Stimulated activated CD4-positive, alpha-beta T cell treated with anti-CD3 and anti-CD28 coated beads, Interleukin-15, amount 100 ng/mL, for 1 hour (primary cell): ENCODE results near the gene MLLT3.

Source experiments
- DNase-seq, 2 donors: peaks; one replicate each; pipeline ENCODE4 v3.0.0-alpha.2; 2020; ENCODE audit warnings: low read depth in 1 of 2, low spot score in 1 of 2

Gene MLLT3

DNA sequence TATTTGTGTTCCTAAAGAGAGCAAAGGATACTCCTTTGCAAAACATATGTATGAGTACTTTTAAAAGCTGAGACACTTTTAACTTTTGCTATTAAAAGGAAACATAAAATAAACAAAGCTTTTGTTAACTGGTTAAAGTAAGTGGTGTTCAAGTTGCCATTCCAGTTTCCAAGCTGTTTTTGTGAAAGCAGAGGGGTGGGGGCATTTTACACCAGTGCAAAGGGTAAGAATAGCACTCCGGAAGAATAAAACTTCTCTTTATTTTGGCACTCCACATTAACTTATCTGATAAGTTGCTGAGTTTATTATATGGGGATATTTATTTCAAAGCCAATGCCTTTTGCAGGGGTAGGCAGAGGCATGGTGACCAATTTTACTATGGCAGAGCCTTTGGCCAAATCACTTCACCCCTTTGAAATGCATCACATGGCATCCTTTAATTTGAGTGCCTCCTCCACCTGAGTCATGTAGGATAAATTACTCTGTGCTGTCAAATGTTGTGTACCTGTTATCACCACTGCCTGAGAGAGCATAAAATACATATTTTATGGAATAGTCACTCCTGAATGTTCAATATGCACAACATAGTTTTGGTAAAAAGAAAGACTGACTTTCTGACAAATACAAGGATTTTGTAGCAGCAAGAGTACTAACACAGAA lies 62.9 kb downstream of the MLLT3 start:
- DNase-seq: no peak

DNA sequence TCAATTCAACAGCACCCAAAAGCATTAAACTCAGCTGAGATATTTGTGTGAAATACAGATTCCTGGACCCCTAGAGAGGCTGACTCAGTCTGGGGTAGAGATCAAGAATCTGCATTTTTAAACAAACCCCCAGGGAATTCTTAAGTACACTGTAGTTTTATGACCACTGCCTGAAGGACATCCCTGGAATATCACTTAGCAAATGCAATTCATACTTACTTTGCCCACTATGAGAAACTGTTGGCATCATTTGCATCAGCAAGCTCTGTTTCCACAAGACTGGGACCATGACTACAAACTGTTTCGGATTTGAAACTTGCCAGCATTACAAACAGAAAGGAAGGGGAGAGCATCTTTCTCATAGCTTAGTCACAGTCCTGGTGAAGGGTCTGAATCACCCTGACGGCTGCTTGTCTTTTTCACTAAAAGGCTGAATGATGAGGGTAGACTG lies 63.7 kb downstream of the MLLT3 start:
- DNase-seq: no peak

DNA sequence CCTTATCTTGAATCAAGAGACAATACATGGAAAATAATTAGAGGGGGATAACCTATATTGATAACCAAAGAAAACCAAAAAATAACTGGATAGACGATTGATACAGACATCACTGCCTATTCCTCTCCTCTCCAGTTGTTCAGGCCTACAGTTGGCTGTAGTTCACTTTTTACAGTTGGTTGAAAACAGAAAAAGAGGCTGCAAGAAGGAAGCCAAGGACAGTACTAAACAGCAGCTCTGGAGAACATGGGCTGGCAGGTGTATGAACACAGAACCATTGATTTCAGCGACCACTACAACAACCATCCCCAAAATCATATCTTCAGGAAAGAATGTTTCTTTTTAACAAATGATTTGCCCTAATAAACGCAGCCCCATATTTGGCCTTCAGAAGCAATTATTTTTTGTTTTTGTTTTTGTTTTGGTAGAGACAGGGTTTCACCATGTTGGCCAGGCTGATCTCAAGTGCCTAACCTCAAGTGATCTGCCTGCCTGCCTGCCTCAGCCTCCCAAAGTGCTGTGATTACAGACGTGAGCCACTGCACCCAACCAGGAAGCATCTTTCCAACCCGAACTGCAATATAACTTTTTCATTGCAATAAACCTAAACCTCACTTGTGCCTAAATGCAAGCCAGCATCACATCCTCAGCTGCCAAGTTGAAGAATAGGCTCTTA lies 64.3 kb downstream of the MLLT3 start:
- no peak for DNase-seq

DNA sequence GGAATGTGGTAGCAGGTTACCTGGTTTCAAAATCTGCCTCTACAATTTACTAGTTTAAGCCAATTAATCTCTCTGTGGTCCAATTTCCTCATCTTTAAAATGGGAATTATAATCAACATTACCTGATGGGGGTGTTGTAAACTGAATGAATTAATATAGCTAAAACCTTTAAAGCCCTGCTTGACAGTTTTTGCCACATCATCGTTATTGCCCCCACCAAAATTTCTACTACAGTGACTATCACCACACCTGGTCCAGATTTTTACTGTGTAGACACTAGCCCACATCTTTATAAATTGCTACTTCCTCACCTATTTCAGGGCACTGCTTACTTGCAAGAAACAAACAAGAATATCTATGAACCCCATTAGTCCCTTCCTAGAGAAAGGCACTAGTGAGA lies 65.0 kb downstream of the MLLT3 start:
- DNase-seq: no peak

DNA sequence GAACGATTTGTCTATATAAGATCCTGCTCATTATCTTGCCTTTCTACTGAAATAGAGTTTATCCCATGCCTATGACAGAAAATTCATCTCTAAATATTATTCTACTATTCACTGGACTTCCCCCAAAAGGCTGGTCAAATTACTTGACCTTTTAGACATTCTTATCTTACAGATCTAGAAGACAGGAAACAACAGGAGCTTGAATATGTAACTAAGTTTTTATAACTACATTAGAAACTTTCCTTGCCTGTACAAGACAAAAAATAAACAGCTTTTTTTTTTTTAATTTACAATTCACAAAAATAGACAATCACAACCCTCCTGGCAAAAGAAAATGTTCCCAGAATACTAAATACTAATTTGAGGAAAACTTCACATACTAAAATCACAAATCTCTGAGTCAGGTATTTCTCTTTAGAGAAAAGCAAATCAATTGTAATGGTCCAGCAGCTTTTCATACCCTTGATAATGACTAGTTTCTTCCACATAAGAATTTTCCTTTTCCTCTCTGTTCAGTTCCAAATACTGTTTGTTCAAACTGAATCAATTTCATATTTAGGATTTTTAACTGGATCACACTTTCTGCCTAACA lies 68.6 kb downstream of the MLLT3 start:
- DNase-seq: no peak

DNA sequence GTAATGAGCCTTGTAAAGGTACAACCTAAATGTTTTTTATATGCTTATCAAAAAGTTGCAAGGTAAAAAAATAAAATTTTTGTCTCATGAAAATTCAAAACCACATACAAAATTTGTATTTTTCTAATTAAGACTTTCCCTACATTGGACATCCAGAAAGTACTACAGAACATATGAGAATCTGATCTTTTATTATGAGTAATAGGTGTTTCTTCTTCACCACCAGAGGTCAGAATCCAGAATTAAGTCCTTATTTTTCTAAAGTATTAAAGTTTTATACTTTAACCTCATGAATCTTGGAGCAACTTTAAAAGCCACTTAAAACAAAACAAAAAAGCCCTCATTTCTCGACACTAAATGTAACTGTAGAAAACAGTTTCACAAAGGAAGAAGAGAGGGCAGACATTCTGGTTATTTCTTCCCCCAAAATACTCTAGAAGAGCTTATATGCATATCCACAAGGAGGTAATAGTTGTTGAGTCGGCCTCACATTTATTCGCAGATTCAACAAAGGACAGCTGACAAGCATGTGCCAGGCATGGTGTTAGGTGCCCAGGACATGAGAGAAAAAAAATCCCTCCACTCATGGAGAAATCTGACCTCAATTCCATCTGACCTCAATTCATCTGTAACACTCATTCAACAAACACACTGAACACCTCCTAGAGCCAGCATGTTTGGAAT lies 69.3 kb downstream of the MLLT3 start:
- no peak for DNase-seq

DNA sequence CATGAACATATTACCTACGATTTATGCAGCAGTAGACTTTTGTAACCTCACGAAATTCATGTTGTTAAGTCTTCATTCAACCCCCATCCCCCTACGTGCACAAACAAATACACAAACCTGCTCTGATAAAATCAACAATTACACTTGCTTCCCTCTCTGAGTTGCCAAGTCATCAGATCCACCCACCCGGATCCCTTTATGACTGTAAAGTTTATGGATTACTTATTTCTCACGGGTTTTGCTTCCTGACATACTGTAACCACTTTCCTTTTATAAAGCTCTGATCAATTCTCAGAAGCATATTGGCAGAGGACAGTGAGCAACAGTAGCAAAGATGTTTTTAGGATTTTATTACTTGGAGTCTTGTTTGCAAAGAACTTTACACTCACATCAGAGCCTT lies 70.5 kb downstream of the MLLT3 start:
- DNase-seq: no peak

DNA sequence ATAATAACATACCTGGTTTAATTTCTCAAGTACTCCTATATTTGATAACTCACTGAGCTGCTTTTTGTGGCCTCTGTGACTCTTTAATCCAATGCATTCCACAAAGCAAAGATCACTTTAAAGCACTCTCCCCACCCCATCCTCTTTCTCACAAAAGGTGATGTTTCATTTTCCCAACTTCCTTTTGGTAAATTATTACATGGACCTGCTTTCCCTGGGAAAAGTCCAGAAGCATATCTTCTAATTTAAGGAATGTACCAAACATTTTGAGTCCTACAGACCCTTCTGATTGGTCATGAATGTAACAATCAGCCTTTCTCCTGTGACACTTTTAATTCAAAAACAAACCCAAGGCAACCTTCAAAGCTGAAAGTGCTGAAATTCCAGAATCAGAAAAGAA lies 71.1 kb downstream of the MLLT3 start:
- DNase-seq: no peak

DNA sequence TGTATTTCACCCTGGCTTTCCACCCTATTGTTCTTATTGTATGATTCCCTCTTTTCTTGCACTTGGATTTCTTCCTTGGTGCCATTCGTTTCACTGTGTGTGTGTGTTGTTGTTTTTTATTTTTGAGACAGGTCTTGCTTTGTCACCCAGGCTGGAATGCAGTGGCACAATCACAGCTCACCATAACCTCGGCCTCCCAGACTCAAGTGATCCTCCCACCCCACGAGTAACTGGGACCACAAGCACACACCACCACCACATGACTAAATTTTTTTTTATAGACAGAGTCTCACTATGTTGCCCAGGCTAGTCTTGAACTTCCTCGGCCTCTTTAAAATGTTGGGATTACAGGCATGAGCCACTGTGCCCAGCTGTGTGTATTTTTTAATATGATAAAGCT lies 72.0 kb downstream of the MLLT3 start:
- DNase-seq: no peak

DNA sequence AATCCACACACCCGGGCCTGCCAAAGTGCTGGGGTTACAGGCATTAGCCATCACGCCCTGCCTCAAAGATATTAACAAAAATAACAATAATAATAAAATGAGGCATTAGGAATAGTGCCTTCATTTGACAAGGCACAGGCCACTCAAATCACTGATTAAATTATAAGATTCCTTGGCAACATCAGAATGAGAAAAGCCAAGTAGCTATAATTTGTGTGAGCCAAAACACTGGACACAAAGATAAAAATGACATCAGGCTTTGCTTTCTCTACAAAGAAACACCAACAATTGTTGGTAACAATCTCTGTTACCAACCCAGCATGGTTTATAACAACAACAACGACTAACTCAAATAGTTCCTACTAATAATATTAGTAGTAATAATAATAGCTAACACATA lies 73.2 kb downstream of the MLLT3 start:
- no peak for DNase-seq

DNA sequence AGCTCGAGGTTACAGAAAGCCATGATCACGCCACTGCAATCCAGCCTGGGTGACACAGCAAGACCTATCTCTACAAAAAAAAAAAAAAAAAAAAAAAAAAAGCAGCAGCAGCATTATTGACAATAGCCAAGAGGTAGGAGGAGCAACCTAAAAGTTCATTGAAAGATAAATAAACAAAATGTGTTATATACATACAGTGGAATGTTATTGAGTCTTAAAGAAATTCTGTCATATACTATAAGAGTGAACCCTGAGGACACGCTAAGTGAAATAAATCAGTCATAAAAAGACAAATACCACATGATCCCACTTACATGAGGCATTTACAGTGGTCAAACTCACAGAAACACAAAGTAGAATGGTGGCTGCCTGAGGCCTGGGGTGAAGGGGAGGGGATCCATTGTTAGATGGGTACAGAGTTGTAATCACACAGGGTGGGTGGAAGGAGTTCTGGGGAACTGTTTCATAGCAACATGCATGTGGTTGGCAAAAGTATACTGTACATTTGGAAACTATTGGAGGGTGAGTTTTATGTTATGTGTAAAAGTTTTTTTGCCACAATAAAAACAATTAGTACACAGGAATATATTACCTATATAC lies 77.2 kb downstream of the MLLT3 start:
- no peak for DNase-seq

DNA sequence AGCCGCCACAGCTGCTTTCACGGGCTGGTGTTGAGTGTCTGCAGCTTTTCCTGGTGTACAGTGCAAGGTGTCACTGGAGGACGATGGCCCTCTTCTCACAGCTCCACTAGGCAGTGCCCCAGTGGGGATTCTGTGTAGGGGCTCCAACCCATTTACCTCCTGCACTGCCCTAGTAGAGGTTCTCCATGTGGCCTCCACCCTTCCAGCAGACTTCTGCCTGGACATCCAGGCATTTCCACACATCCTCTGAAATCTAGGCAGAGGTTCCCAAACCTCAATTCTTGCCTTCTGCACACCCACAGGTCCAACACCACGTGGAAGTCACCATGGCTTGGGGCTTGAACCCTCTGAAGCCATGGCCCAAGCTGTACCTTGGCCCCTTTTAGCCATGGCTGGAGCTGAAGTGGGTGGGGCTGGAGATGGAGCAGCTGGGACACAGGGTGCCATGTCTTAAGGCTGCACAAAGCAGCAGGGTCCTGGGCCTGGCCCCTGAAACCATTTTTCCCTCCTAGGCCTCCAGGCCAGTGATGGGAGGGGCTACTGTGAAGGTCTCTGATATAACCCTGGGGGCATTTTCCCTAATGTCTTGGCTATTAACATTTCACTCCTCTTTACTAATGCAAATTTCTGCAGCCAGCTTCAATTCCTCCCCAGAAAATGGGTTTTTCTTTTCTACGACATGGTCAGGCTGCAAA lies 82.0 kb downstream of the MLLT3 start:
- no peak for DNase-seq

DNA sequence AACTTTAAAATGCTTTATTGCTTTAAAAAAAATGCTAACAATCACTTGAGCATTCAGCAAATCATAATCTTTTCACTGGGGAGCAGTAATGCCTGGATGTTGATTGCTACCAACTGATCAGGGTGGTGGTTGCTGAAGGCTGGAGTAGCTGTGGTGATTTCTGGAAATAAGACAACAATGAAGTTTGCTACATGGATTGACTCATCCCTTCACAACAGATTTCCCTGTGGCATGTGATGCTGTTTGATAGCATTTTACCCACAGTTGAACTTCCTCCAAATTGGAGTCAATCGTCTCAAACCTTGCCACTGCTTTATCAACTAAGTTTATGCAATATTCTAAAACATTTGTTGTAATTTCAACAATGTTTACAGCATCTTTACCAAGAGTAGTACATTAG lies 83.3 kb downstream of the MLLT3 start:
- DNase-seq: no peak

DNA sequence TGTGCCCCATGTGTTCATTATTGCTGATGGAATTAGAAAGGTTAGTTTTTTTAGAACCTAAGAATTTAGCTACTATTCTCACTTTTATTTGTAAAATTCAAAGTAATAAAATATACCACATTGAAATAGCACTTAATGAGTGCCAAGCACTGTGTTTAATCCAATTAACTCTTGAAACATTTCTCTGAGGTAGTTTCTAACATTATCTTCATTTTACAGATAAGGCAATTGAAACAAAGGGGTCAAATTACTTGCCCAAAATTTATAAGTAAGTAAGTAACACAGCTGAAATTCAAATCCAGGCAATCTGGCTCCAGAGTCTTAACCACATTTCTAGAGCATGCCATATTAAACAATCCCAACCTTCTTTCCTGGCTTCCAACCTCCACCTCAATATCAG lies 84.2 kb downstream of the MLLT3 start:
- DNase-seq: no peak

DNA sequence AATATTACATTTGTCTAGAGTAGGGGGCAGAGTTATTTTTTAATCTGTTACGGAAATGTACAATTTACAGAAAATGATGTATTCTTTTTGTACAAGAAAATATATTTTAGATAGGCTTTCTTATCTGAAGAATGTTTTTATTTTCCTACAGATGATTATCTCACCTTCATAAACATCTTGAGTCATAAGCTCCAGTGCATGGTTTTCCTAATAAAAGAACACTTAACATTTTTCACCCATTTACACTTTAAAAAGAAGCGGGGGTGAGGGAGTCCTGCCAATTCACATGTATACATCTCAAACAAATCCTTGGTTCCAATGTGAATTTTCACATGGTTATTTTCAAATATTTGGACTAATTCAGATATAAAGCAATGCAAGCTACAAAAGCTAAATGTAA lies 85.0 kb downstream of the MLLT3 start:
- no peak for DNase-seq

DNA sequence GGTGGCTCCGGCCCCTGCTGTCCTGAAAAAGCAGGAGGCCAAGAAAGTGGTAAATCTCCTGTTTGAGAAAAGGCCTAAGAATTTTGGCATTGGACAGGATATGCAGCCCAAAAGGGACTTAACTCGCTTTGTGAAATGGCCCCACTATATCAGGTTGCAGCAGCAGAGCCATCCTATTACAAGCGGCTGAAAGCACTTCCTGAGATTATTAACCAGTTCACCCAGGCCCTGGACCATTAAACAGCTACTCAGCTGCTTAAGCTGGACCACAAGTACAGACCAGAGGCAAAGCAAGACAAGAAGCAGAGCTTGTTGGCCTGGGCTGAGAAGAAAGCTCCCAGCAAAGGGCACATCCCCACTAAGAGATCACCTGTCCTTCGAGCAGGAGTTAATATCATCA lies 89.7 kb downstream of the MLLT3 start:
- DNase-seq: no peak

DNA sequence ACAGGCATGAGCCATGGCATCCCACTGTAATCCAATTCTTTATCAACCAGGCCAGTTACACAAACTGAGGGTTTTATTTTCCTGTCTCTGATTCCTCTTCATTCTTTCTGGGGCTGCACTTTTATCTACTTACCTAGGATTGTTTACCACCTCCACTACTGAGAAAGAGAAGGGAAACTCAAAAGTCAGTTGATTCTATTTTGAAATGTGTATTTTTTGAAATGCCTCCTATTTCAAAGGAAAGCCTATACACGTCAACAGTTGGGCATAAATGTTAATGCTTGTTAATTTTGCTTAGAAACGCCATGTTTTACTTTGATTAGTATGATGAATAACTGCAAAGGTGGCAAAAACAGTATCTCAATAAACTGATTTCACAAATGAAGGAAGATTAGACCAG lies 92.5 kb downstream of the MLLT3 start:
- DNase-seq: no peak

DNA sequence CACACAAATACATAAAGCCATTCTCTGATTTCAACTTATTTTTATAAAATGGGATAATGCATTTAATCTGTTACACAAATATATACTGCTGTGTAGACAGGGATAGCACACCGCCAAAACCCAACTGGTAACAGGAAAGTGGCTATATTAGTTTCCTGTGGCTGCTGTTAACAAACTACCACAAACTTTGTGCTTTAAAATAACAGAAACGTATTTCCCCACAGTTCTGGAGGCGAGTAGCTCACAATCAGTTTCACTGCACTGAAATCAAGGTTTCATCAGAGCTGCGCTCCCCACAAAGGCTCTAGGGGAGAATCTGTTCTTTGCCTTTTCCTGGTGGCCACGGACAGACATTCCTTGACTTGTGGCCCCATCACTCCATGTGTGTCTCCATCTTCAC lies 94.0 kb downstream of the MLLT3 start:
- no peak for DNase-seq

DNA sequence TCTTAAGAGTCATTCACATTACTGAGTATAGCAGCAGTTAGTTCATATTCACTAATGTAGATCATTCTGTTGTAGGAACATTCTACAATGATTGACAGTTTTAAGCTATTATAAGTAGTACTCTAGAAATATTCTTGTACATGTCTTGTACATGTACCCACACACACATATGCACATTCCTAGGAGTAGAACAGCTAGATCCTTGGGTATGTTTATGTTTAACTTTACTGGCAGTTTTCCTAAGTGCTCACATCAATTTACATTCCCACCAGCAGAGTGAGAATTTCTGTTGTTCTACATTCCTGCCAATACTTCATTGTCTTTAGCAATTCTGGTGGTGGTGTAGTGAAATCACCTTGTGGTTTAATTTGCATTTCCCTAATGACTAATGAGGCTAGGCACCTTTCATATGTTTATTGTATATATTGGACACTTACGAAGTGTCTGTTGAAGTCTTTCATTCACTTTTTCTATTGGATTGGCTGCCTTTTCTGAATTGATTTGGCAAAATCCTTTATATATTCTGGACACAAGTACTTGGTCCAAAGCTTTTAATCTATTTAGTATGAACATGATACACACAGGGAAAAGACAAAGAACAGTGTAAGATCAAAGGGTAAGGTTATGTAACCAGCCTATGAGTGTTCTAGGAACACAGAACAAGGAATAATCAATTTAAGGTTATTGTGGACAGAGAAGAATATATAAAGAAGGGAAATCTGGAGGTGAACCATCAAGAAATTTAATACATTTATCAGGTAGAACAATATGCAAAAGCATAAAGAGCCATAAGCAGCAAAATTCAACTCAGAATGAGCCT lies 95.6 kb downstream of the MLLT3 start:
- DNase-seq: no peak

DNA sequence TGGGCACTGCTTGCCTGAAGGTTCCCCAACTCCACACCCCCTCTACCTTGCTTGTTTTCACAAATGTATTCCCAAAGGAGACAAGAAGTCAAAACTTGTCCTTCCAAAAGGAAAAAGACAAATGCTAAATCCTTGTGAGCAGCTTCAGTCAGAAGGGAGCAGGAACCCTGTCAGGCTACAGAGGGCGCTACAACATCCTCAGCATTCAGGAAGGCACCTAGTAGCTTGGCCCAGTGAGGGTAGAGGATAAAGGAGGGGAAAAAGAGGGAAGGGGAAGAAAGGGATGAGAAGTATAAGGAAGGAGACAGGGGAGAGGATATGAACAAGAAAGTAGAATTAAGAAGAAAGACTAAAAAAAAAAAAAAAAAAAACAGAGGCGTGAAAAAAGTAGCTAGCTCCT lies 97.5 kb downstream of the MLLT3 start:
- no peak for DNase-seq
